Ureter (tissue), 1 donor: Measurements from ENCODE around the gene FAM117B. TPM values are rescaled to one million over a fixed set of nuclear protein-coding genes. Genes with fewer than 3 reads are reported as not detected.
"Not testable (repeated sequence)": the region's sequence is repeated elsewhere in the genome, so short reads cannot be mapped to it uniquely, and the experiment has no call there.

ENCODE experiments used
- DNase-seq: peaks from one replicate; pipeline ENCODE4 v3.0.0-alpha.2; 2020; ENCODE audit warnings: low spot score
- total RNA-seq: library from RNA; stranded (reverse); gene quantifications from one replicate; pipeline ENCODE4 v1.2.4, GENCODE V29; 2023
- donor health status: DM: yes; HTN: yes; CAD: no.

Gene FAM117B
- total RNA-seq, 1 donor from 2014 or later = 20.6 TPM

DNA sequence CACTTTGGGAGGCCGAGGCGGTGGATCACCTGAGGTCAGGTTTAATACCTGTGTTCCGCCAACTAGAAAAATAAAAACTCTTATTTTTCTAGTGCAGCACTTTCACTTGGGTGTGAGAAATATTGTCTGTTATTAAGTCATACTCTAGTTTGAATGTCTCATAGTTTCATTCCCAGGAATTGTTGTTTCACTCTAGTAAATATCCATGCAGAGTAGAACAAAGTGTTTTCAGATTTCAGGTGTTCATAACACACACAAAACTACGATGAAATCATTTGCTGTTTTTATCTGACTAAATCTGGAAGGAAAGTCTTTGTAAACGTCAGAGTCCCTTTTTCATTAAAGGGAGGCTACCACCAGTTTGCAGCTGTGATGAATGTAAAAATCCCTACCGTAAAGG lies 4.0 kb downstream of the FAM117B start:
- no peak for DNase-seq

DNA sequence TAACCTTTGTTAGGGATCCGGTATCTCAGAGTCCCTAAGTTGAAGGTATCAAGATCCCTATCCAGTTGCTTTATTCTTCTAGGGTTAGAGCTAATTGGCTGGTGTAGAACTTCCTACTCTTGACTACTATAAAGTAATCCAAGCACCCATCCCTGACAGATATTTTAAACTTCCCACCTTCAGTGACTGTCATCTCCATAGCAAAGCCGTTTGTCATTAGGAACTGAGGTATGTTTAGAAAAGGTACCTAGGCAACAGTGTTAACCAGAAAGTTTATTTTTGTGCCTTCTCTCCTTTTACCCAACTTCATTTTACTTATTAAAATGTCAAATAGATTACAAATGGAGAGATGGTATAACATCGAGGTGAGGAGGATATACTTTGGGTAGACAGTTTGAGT lies 4.5 kb downstream of the FAM117B start:
- no peak for DNase-seq

DNA sequence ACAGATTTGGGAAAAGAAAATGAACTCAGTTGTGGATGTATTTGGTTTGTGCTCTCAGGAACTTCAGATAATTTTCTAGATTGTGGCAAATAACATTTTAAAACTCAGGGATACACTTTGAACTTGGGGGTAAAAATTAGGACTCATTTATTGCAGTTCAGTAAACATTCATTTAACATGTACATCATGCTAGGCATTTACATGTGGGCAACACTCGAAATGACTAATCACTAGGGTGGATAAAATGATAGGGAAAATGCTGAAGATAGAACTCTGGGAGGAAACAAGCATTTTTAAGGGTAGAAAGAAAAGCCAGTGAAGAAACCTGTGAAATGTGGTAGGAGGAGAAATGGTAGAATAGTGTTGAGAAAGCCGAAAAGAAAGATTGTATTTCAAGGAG lies 7.8 kb downstream of the FAM117B start:
- DNase-seq = no peak

- no peak for DNase-seq
Observed at GRCh38 chr2:202643012-202643858, 8.5 kb downstream of the FAM117B start.

DNA sequence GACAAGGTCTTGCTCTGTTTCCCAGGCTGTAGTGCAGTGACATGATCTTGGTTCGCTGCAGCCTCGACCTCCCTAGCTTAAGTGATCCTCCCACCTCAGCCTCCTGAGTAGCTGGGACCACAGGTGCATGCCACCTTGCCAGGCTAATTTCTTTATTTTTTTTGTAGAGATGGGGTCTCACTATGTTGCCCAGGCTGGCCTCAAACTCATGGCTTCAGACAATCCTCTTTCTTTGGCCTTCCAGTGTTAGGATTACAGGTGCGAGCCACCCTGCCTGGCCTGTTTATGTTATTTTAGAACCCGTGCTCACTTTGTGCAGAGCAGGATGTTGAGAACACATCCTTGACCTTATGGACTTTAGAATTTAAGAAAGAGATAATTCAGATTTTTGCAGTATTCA lies 17.4 kb downstream of the FAM117B start:
- no peak for DNase-seq

GRCh38 chr2:202653890-202654289 lies 19.1 kb downstream of the FAM117B start:
- DNase-seq = no peak

DNA sequence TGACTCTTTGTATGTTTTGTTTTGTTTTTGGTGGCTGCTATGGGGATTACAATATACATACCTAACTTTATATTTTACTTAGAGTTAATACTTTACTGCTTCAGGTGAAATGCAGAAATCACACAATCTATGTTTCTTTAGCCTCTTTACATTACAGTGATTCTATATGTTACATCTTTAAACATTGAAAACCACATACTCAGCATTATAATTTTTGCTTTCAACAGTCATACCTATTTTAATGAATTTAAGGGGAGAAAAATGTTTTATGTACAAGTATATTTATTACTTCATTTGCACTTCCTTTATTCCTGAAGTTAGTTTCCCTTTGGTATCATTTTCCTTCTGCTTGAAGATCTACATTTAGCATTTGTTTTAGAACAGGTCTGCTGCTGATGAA lies 23.1 kb downstream of the FAM117B start:
- DNase-seq = no peak

GRCh38 chr2:202660796-202661195 lies 26.0 kb downstream of the FAM117B start:
- no peak for DNase-seq

GRCh38 chr2:202669841-202670240 lies 35.1 kb downstream of the FAM117B start:
- no peak for DNase-seq

DNA sequence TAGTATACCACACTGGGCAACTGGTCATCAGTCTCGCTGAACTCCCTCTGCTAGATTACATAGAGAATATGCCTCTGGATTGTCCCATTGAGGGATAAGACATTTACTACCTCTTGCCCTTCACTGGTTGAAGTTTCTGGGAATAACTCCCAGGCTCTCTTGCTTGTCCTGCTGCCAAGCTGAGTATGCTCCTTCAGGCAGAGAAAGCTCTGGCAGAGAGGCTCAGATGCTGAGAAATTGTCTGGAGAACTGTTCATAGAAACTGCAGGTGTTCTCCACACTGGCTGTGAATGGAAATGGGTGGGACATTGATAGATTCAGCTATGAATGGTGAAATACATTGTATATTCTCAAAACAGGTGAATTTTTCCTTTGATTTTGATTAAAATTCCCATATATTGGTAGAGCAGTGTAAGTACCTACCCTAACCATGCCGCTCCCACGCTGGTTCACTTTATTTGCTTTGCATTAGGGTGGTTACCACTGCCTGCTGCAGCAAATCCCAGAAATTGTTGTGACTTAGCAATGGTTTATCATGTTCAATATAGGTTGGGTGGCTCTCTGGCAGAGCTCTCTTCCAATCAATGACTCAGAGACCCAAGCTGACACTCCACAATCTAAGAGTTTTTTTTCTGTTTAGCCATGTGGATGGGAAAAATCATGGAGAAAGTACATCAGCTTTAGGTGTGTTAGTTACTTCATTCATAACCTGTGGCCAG lies 36.7 kb downstream of the FAM117B start:
- DNase-seq = no peak

DNA sequence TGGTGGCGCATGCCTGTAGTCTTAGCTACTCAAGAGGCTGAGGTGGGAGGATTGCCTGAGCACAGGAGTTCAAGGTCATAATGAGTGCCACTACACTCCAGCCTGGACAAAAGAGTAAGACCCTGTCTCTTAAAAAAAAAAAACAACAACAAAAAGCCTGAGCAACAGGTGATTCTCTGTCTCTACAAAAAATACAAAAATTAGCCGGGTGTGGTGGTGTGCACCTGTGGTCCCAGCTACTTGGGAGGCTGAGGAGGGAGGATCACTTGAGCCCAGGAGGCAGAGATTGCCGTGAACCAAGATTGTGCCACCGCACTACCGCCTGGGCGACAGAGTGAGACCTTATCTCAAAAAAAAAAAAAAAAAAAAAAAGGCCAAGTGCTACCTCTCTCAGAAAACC lies 40.3 kb downstream of the FAM117B start:
- not testable (repeated sequence) for DNase-seq

- no peak for DNase-seq
Observed at GRCh38 chr2:202679980-202680379, 45.2 kb downstream of the FAM117B start.

- DNase-seq = no peak
Observed at GRCh38 chr2:202680512-202680911, 45.7 kb downstream of the FAM117B start.

DNA sequence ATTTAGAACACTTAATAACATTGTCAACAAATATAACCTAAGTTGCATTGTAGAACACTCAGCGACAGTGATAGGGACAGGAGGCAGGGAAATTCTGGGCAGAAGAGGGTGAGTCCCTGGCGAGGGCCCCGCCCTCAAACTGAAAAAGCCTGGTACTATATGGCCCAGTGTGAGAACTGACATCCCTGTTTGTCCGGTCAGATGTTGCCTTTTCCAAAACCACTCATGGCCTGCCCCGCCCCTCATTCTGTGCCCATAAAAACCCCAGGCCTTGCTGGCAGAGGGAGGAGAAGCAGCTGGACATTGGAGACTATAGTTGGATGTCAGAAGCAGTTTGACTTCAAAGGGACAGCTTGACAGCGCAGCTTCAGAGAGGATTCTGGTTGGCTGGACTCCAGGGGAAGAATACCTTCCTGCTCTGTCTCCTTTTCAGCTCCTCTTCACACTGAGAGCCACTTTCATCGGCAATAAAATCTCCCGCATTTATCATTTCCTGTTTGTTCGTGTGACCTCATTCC lies 47.0 kb downstream of the FAM117B start:
- DNase-seq = no peak

DNA sequence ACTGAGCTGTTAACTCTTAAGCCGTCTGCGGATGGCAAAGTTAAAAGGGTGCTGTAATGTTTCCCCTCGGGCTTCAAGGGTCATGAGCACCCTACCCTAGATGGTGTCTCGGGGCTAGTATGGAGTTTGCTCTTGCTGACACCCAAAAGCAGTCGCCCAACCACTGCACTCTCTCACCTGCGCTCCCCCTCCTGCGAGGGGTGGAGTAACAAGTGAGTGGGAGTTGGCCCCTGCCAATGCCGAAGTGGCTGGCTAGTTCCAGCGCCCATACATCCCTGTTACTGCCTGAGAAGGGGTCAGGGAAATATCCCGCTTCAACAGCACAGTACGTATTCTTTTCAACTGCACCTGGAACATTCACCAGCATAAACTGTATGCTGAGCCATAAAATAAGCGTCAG lies 47.5 kb downstream of the FAM117B start:
- no peak for DNase-seq

GRCh38 chr2:202687276-202687675 lies 52.5 kb downstream of the FAM117B start:
- DNase-seq = no peak

GRCh38 chr2:202689459-202689858 lies 54.7 kb downstream of the FAM117B start:
- no peak for DNase-seq

GRCh38 chr2:202689898-202690297 lies 55.1 kb downstream of the FAM117B start:
- no peak for DNase-seq

DNA sequence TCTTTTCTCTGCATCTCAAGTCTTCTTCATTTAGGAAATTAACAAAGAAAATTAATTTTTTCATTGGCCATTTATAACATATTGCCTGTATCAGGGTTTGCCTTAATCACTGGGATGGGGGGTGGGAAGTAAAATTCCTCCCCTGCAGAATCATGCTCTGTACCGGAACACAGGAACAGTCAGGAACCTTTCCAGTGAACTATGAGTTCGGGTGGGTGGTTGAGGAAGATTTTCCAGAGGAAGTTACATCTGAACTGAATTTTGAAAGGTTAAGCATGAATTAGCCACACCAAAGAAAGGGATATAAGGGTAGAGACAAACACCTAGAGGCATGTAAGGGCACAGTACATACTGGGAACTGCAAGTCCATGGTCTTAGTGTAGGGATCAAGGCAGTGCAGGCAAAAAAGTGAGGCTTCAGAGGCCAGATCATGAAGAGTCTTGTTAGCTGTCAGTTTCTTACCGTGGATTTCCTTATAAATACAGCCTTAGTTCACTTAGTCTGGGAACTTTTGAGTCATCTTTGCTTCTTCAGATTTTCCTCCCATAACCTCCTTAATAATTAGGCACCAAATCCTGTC lies 55.6 kb downstream of the FAM117B start:
- no peak for DNase-seq

- no peak for DNase-seq
Observed at GRCh38 chr2:202693503-202693902, 58.7 kb downstream of the FAM117B start.

- no peak for DNase-seq
Observed at GRCh38 chr2:202695166-202695565, 60.4 kb downstream of the FAM117B start.

- DNase-seq = no peak
Observed at GRCh38 chr2:202700075-202700901, 65.5 kb downstream of the FAM117B start.
